ENCODE measurements around the gene IFT122. TPM values are rescaled to one million over a fixed set of nuclear protein-coding genes. Genes with fewer than 3 reads are reported as not detected.

The IFT122 gene
- total and polyA plus RNA-seq, 5 donors from 2014 or later, result 2.5 to 19.3 (median 4.6) TPM

DNA sequence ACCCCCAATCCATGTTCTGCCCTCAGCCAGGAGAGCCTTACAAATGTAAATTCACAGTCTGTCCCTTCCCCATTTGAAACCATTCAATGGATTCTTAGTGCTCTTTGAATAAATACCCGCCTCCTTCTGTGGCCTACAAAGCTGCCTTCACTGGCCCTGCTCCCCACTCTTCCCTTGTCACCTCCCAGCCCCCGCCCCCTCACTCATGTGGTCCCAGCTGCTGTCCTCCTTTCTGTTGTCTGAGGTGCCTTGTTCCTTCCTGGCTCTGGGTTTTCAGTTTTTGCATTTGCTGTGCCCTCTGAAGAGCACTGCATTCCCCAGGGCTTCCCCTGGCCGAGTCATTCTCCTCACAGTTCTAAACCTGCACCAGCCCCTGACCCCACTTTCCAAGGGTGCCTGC is 14.8 kb upstream of the IFT122 start:
- peak overlapping the region in 1 of 3 donors; percentile 33 for H3K27ac Mint-ChIP-seq
- H3K27ac ChIP-seq (ENCODE audit: insufficient read depth, low read length, poor library complexity, severe bottlenecking), result no peak overlapping the region
- peaks cover 0 to 1% (median 0%) of the 10 kb centered on the region in 7 donors for H3K9me3 Mint-ChIP-seq
- H3K4me1 Mint-ChIP-seq, result peaks cover 14 to 27% (median 17%) of the 10 kb centered on the region in 4 donors
- peaks cover 9% of the 10 kb centered on the region for H3K36me3 Mint-ChIP-seq
- peak overlapping the region in 1 of 4 donors; percentile 28 for H3K4me3 Mint-ChIP-seq
- no peaks in the 10 kb centered on the region for H3K9me3 ChIP-seq (ENCODE audit: control insufficient read depth in 2 of 2, low read length in 2 of 2)
- no peaks in the 10 kb centered on the region for H3K27me3 ChIP-seq (ENCODE audit: control insufficient read depth, insufficient read depth, low read length)
- DNase-seq, result no peak
- ATAC-seq (ENCODE audit: low read depth in 2 of 2), result no peak
- no peaks in the 10 kb centered on the region for H3K36me3 ChIP-seq (ENCODE audit: control insufficient read depth, insufficient read depth, low read length)
- peaks cover 21% of the 10 kb centered on the region for H3K27me3 Mint-ChIP-seq
- peaks cover 12% of the 10 kb centered on the region for H3K4me1 ChIP-seq (ENCODE audit: control insufficient read depth, insufficient read depth, low read length, poor library complexity, severe bottlenecking)
- no peak overlapping the region for H3K4me3 ChIP-seq (ENCODE audit: low read depth, low read length)

- peaks cover 14 to 27% (median 18%) of the 10 kb centered on the region in 4 donors for H3K4me1 Mint-ChIP-seq
- H3K36me3 Mint-ChIP-seq, result peaks cover 9% of the 10 kb centered on the region
- H3K9me3 Mint-ChIP-seq, result peaks cover 0 to 1% (median 0%) of the 10 kb centered on the region in 7 donors
- Histone ChIP-seq H3K27ac (ENCODE audit: insufficient read depth, low read length, poor library complexity, severe bottlenecking) (no peak overlapping the region), H3K36me3 (ENCODE audit: control insufficient read depth, insufficient read depth, low read length) (peaks cover 1% of the 10 kb centered on the region), H3K9me3 (ENCODE audit: control insufficient read depth in 2 of 2, low read length in 2 of 2) (no peaks in the 10 kb centered on the region), H3K4me1 (ENCODE audit: control insufficient read depth, insufficient read depth, low read length, poor library complexity, severe bottlenecking) (peaks cover 12% of the 10 kb centered on the region), H3K4me3 (ENCODE audit: low read depth, low read length) (no peak overlapping the region), H3K27me3 (ENCODE audit: control insufficient read depth, insufficient read depth, low read length) (no peaks in the 10 kb centered on the region)
- no peak for DNase-seq
- peak overlapping the region in 1 of 3 donors; percentile 33 for H3K27ac Mint-ChIP-seq
- peaks cover 21% of the 10 kb centered on the region for H3K27me3 Mint-ChIP-seq
- no peak overlapping the region for H3K4me3 Mint-ChIP-seq
- ATAC-seq (ENCODE audit: low read depth in 2 of 2), result no peak
Observed at GRCh38 chr3:129425619-129426018, 14.4 kb upstream of the IFT122 start.

- Mint-ChIP-seq H3K4me3 (peak overlapping the region; percentile 83 to 89 (median 86)), H3K27me3 (peaks cover 16% of the 10 kb centered on the region), H3K36me3 (peaks cover 16% of the 10 kb centered on the region), H3K4me1 (peaks cover 14 to 27% (median 18%) of the 10 kb centered on the region in 4 donors), H3K9me3 (peaks cover 0 to 1% (median 0%) of the 10 kb centered on the region in 7 donors), H3K27ac (peak overlapping the region; percentile 65 to 83 (median 78))
- Histone ChIP-seq H3K9me3 (ENCODE audit: control insufficient read depth in 2 of 2, low read length in 2 of 2) (no peaks in the 10 kb centered on the region), H3K36me3 (ENCODE audit: control insufficient read depth, insufficient read depth, low read length) (peaks cover 23% of the 10 kb centered on the region), H3K4me3 (ENCODE audit: low read depth, low read length) (peak overlapping the region; percentile 60), H3K4me1 (ENCODE audit: control insufficient read depth, insufficient read depth, low read length, poor library complexity, severe bottlenecking) (peaks cover 12% of the 10 kb centered on the region), H3K27me3 (ENCODE audit: control insufficient read depth, insufficient read depth, low read length) (no peaks in the 10 kb centered on the region), H3K27ac (ENCODE audit: insufficient read depth, low read length, poor library complexity, severe bottlenecking) (no peak overlapping the region)
- no peak for ATAC-seq (ENCODE audit: low read depth in 2 of 2)
- DNase-seq, result no peak
Observed at GRCh38 chr3:129428007-129428375, 12.0 kb upstream of the IFT122 start.

- Histone ChIP-seq H3K9me3 (ENCODE audit: control insufficient read depth in 2 of 2, low read length in 2 of 2) (no peaks in the 10 kb centered on the region), H3K36me3 (ENCODE audit: control insufficient read depth, insufficient read depth, low read length) (peaks cover 29% of the 10 kb centered on the region), H3K27me3 (ENCODE audit: control insufficient read depth, insufficient read depth, low read length) (no peaks in the 10 kb centered on the region), H3K4me1 (ENCODE audit: control insufficient read depth, insufficient read depth, low read length, poor library complexity, severe bottlenecking) (peaks cover 12% of the 10 kb centered on the region), H3K27ac (ENCODE audit: insufficient read depth, low read length, poor library complexity, severe bottlenecking) (peak within 1 kb of the TSS; percentile 66), H3K4me3 (ENCODE audit: low read depth, low read length) (peak within 1 kb of the TSS; percentile 60)
- ATAC-seq (ENCODE audit: low read depth in 2 of 2) (peak; percentile 94 to 96), DNase-seq (peak; percentile 83 to 92 (median 86))
- H3K9me3 Mint-ChIP-seq, result peaks cover 0 to 1% (median 0%) of the 10 kb centered on the region in 7 donors
- peak within 1 kb of the TSS; percentile 83 to 89 (median 86) for H3K4me3 Mint-ChIP-seq
- peaks cover 16% of the 10 kb centered on the region for H3K36me3 Mint-ChIP-seq
- H3K27ac Mint-ChIP-seq, result peak within 1 kb of the TSS; percentile 65 to 83 (median 78)
- H3K4me1 Mint-ChIP-seq, result peaks cover 14 to 27% (median 18%) of the 10 kb centered on the region in 4 donors
- H3K27me3 Mint-ChIP-seq, result peaks cover 13% of the 10 kb centered on the region
Observed at GRCh38 chr3:129428376-129429079, 11.5 kb upstream of the IFT122 start, which contains the start of gene EFCAB12. Gene EFCAB12, minus strand, starts transcription at chr3:129428636. Its CDS starts 148 bp downstream, at chr3:129428488.

DNA sequence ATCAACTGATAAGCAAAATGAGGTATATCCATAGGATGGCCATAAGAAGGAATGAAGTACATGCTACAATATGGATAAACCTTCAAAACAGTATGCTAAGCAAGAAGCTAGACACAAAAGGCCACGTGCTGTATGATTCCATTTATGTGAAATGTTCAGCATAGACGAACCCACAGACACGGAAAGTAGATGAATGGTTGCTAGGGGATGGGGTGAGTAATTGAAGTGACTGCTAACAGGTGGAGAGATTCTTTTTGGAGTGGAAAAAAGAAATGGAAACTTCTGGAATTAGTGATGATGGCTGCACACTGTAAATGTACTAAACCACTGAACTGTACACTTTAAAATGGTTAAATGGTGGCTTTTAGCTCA is 11.0 kb upstream of the IFT122 start:
- Mint-ChIP-seq H3K4me1 (peaks cover 14 to 32% (median 21%) of the 10 kb centered on the region in 4 donors), H3K27ac (peak overlapping the region; percentile 3 to 83 (median 77)), H3K9me3 (peaks cover 0 to 1% (median 0%) of the 10 kb centered on the region in 7 donors), H3K4me3 (peak overlapping the region; percentile 83 to 89 (median 86)), H3K36me3 (peaks cover 19% of the 10 kb centered on the region), H3K27me3 (peaks cover 8% of the 10 kb centered on the region)
- H3K9me3 ChIP-seq (ENCODE audit: control insufficient read depth in 2 of 2, low read length in 2 of 2), result no peaks in the 10 kb centered on the region
- peaks cover 34% of the 10 kb centered on the region for H3K36me3 ChIP-seq (ENCODE audit: control insufficient read depth, insufficient read depth, low read length)
- H3K4me3 ChIP-seq (ENCODE audit: low read depth, low read length), result peak overlapping the region; percentile 20
- peak overlapping the region; percentile 66 for H3K27ac ChIP-seq (ENCODE audit: insufficient read depth, low read length, poor library complexity, severe bottlenecking)
- DNase-seq (no peak), ATAC-seq (ENCODE audit: low read depth in 2 of 2) (no peak)
- H3K4me1 ChIP-seq (ENCODE audit: control insufficient read depth, insufficient read depth, low read length, poor library complexity, severe bottlenecking), result peaks cover 12% of the 10 kb centered on the region
- no peaks in the 10 kb centered on the region for H3K27me3 ChIP-seq (ENCODE audit: control insufficient read depth, insufficient read depth, low read length)

DNA sequence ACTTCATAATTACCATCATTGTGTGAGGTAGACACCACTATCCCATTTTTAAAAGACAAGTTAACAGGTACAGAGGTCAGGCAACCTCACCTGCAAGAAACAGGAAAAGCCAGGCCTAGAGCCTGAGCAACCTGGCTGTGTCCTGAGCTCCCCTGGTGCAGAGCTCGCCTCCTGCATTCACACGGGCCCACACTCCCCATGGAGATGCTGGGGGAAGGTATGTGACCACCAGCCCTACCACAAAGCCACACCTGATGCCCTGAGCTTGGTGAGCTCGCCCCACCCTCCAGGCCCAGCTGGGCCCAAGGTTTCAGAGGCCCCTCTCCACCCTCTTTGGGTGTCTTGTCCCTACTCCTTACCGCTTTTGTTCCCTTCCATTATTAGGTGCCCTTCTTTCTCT is 10.4 kb upstream of the IFT122 start:
- no peak overlapping the region for H3K4me3 ChIP-seq (ENCODE audit: low read depth, low read length)
- H3K27me3 ChIP-seq (ENCODE audit: control insufficient read depth, insufficient read depth, low read length), result no peaks in the 10 kb centered on the region
- Mint-ChIP-seq H3K27me3 (peaks cover 8% of the 10 kb centered on the region), H3K27ac (peak overlapping the region in 2 of 3 donors; percentile 20 to 83), H3K9me3 (peaks cover 0 to 1% (median 0%) of the 10 kb centered on the region in 7 donors), H3K36me3 (peaks cover 22% of the 10 kb centered on the region), H3K4me3 (peak overlapping the region in 2 of 4 donors; percentile 64 to 83), H3K4me1 (peaks cover 20 to 32% (median 25%) of the 10 kb centered on the region in 4 donors)
- no peaks in the 10 kb centered on the region for H3K9me3 ChIP-seq (ENCODE audit: control insufficient read depth in 2 of 2, low read length in 2 of 2)
- peak overlapping the region; percentile 66 for H3K27ac ChIP-seq (ENCODE audit: insufficient read depth, low read length, poor library complexity, severe bottlenecking)
- ATAC-seq (ENCODE audit: low read depth in 2 of 2) (no peak), DNase-seq (no peak)
- H3K36me3 ChIP-seq (ENCODE audit: control insufficient read depth, insufficient read depth, low read length), result peaks cover 38% of the 10 kb centered on the region
- peaks cover 12% of the 10 kb centered on the region for H3K4me1 ChIP-seq (ENCODE audit: control insufficient read depth, insufficient read depth, low read length, poor library complexity, severe bottlenecking)

GRCh38 chr3:129432036-129432435 is 8.0 kb upstream of the IFT122 start:
- Histone ChIP-seq H3K4me3 (ENCODE audit: low read depth, low read length) (no peak overlapping the region), H3K4me1 (ENCODE audit: control insufficient read depth, insufficient read depth, low read length, poor library complexity, severe bottlenecking) (peaks cover 28% of the 10 kb centered on the region), H3K27ac (ENCODE audit: insufficient read depth, low read length, poor library complexity, severe bottlenecking) (no peak overlapping the region), H3K27me3 (ENCODE audit: control insufficient read depth, insufficient read depth, low read length) (no peaks in the 10 kb centered on the region), H3K36me3 (ENCODE audit: control insufficient read depth, insufficient read depth, low read length) (peaks cover 50% of the 10 kb centered on the region), H3K9me3 (ENCODE audit: control insufficient read depth in 2 of 2, low read length in 2 of 2) (no peaks in the 10 kb centered on the region)
- DNase-seq, result no peak
- Mint-ChIP-seq H3K4me3 (no peak overlapping the region), H3K36me3 (peaks cover 30% of the 10 kb centered on the region), H3K27ac (peak overlapping the region in 1 of 3 donors; percentile 36), H3K27me3 (peaks cover 4% of the 10 kb centered on the region), H3K9me3 (no peaks in the 10 kb centered on the region), H3K4me1 (peaks cover 33 to 57% (median 47%) of the 10 kb centered on the region in 4 donors)
- no peak for ATAC-seq (ENCODE audit: low read depth in 2 of 2)
